Measurements from ENCODE around the gene NMUR1.

NMUR1 gene

GRCh38 chr2:231531883-231532755 is 1.9 kb upstream of the NMUR1 start:
- H3K79me2 ChIP-seq (ENCODE audit: low read length): no peaks in the 10 kb centered on the region
- H3K9ac ChIP-seq (ENCODE audit: low read length): no peak overlapping the region
- no peak overlapping the region for H2AFZ ChIP-seq (ENCODE audit: low read length)
- H3K36me3 ChIP-seq (replicated peaks; ENCODE audit: insufficient read depth, low read length): no peaks in the 10 kb centered on the region
- DNase-seq: no peak
- no peak overlapping the region for H3K4me2 ChIP-seq (ENCODE audit: low read depth, low read length)
- H3F3A ChIP-seq (ENCODE audit: insufficient read depth, low read length): no peaks in the 10 kb centered on the region
- no peaks in the 10 kb centered on the region for H3K9me3 ChIP-seq (replicated peaks; ENCODE audit: insufficient read depth, low read length)
- H3K9me2 ChIP-seq (replicated peaks; ENCODE audit: insufficient read depth, low read length): no peaks in the 10 kb centered on the region
- TF ChIP-seq CTCF (IDR thresholded peaks at IDR 0.05; ENCODE audit: low read length) (no peak), EZH2phosphoT487 (IDR thresholded peaks at IDR 0.05; ENCODE audit: low read length) (no peak), EZH2 (optimal IDR thresholded peaks at IDR 0.05; ENCODE audit: low read depth, low read length) (no peak)
- H3K27me3 ChIP-seq (replicated peaks; ENCODE audit: insufficient read depth, low read length): peaks cover 19% of the 10 kb centered on the region
- H3K4me1 ChIP-seq (ENCODE audit: low read length): no peaks in the 10 kb centered on the region
- H3K27ac ChIP-seq (ENCODE audit: low read length): no peak overlapping the region
- H3K4me3 ChIP-seq (ENCODE audit: low read length): no peak overlapping the region
- no peaks in the 10 kb centered on the region for H4K20me1 ChIP-seq (ENCODE audit: insufficient read depth, low read length)

GRCh38 chr2:231531466-231531865 is 1.2 kb upstream of the NMUR1 start:
- Histone ChIP-seq H3K27me3 (replicated peaks; ENCODE audit: insufficient read depth, low read length) (peaks cover 19% of the 10 kb centered on the region), H2AFZ (ENCODE audit: low read length) (no peak overlapping the region), H4K20me1 (ENCODE audit: insufficient read depth, low read length) (no peaks in the 10 kb centered on the region), H3K4me2 (ENCODE audit: low read depth, low read length) (no peak overlapping the region), H3K9me2 (replicated peaks; ENCODE audit: insufficient read depth, low read length) (no peaks in the 10 kb centered on the region), H3K4me3 (ENCODE audit: low read length) (no peak overlapping the region), H3K27ac (ENCODE audit: low read length) (no peak overlapping the region), H3F3A (ENCODE audit: insufficient read depth, low read length) (no peaks in the 10 kb centered on the region), H3K9ac (ENCODE audit: low read length) (no peak overlapping the region), H3K36me3 (replicated peaks; ENCODE audit: insufficient read depth, low read length) (no peaks in the 10 kb centered on the region), H3K4me1 (ENCODE audit: low read length) (no peaks in the 10 kb centered on the region), H3K9me3 (replicated peaks; ENCODE audit: insufficient read depth, low read length) (no peaks in the 10 kb centered on the region), H3K79me2 (ENCODE audit: low read length) (no peaks in the 10 kb centered on the region)
- DNase-seq: no peak
- TF ChIP-seq CTCF (IDR thresholded peaks at IDR 0.05; ENCODE audit: low read length): no peak
- TF ChIP-seq EZH2phosphoT487 (IDR thresholded peaks at IDR 0.05; ENCODE audit: low read length): no peak
- TF ChIP-seq EZH2 (optimal IDR thresholded peaks at IDR 0.05; ENCODE audit: low read depth, low read length): no peak

GRCh38 chr2:231528636-231529030 is 1.6 kb downstream of the NMUR1 start:
- Histone ChIP-seq H2AFZ (ENCODE audit: low read length) (no peak overlapping the region), H3K4me3 (ENCODE audit: low read length) (no peak overlapping the region), H3K27ac (ENCODE audit: low read length) (no peak overlapping the region), H3K36me3 (replicated peaks; ENCODE audit: insufficient read depth, low read length) (no peaks in the 10 kb centered on the region), H3K79me2 (ENCODE audit: low read length) (no peaks in the 10 kb centered on the region), H3K9me3 (replicated peaks; ENCODE audit: insufficient read depth, low read length) (no peaks in the 10 kb centered on the region), H4K20me1 (ENCODE audit: insufficient read depth, low read length) (no peaks in the 10 kb centered on the region), H3K9me2 (replicated peaks; ENCODE audit: insufficient read depth, low read length) (no peaks in the 10 kb centered on the region), H3K27me3 (replicated peaks; ENCODE audit: insufficient read depth, low read length) (peaks cover 19% of the 10 kb centered on the region), H3F3A (ENCODE audit: insufficient read depth, low read length) (no peaks in the 10 kb centered on the region), H3K4me2 (ENCODE audit: low read depth, low read length) (no peak overlapping the region), H3K4me1 (ENCODE audit: low read length) (no peaks in the 10 kb centered on the region), H3K9ac (ENCODE audit: low read length) (no peak overlapping the region)
- TF ChIP-seq EZH2phosphoT487 (IDR thresholded peaks at IDR 0.05; ENCODE audit: low read length): no peak
- no peak for TF ChIP-seq EZH2 (optimal IDR thresholded peaks at IDR 0.05; ENCODE audit: low read depth, low read length)
- TF ChIP-seq CTCF (IDR thresholded peaks at IDR 0.05; ENCODE audit: low read length): no peak
- no peak for DNase-seq
